Measurements from ENCODE around the gene NEK7.
"Not testable (repeated sequence)": the region's sequence is repeated elsewhere in the genome, so short reads cannot be mapped to it uniquely, and the experiment has no call there.

- not testable (repeated sequence) for TF ChIP-seq CTCF (IDR thresholded peaks at IDR 0.05); ZFX (IDR thresholded peaks at IDR 0.05; ENCODE audit: borderline replicate concordance)
These were observed 158.5 kb downstream of the NEK7 start for GRCh38 chr1:198315331-198315730.
